Astrocyte (in vitro differentiated cells and primary cell): ENCODE measurements around the gene LHPP. TPM values are rescaled to one million over a fixed set of nuclear protein-coding genes. Genes with fewer than 3 reads are reported as not detected.

ENCODE experiments used
- DNase-seq: peaks from one replicate; pipeline ENCODE4 v3.0.0-alpha.2; 2010; ENCODE audit warnings: low read depth
- FAIRE-seq: peaks from 2 replicates; lab custom pipeline; 2011; peaks lifted over from hg19 to GRCh38; lab: Jason Lieb, UNC
- H2AFZ ChIP-seq: 2 replicates; pipeline ENCODE4 v1.6.0; 2012; ENCODE audit warnings: low read depth, low read length, inconsistent platforms
- H3K27ac ChIP-seq: 2 replicates; pipeline ENCODE4 v1.5.1; 2011; ENCODE audit warnings: low read depth, low read length, inconsistent platforms
- H3K27me3 ChIP-seq: 2 replicates; pipeline ENCODE4 v1.6.0; 2011; ENCODE audit warnings: low read length, inconsistent platforms; ENCODE audit not compliant: insufficient read depth
- H3K36me3 ChIP-seq: 2 replicates; pipeline ENCODE4 v1.5.1; 2011; ENCODE audit warnings: low read length, inconsistent platforms; ENCODE audit not compliant: insufficient read depth
- H3K4me1 ChIP-seq: 2 replicates; pipeline ENCODE4 v1.5.1; 2011; ENCODE audit warnings: low read length, inconsistent platforms; ENCODE audit not compliant: insufficient read depth
- H3K4me2 ChIP-seq: 2 replicates; pipeline ENCODE4 v1.6.0; 2012; ENCODE audit warnings: low read length, inconsistent platforms
- H3K4me3 ChIP-seq: 2 replicates; pipeline ENCODE4 v1.5.1; 2011; ENCODE audit warnings: low read depth, mild to moderate bottlenecking, low read length, inconsistent platforms; ENCODE audit not compliant: insufficient read depth
- H3K79me2 ChIP-seq: 2 replicates; pipeline ENCODE4 v1.6.0; 2012; ENCODE audit warnings: mild to moderate bottlenecking, low read length, inconsistent platforms; ENCODE audit not compliant: insufficient read depth
- H3K9ac ChIP-seq: 2 replicates; pipeline ENCODE4 v1.6.0; 2012; ENCODE audit warnings: mild to moderate bottlenecking, low read length, inconsistent platforms
- H3K9me3 ChIP-seq: 2 replicates; pipeline ENCODE4 v1.5.1; 2012; ENCODE audit warnings: low read depth, mild to moderate bottlenecking, low read length, inconsistent platforms; ENCODE audit not compliant: insufficient read depth
- H4K20me1 ChIP-seq: 2 replicates; pipeline ENCODE4 v1.6.0; 2012; ENCODE audit warnings: low read length, inconsistent platforms; ENCODE audit not compliant: insufficient read depth
- H3K27ac Mint-ChIP-seq: one replicate; pipeline ENCODE4 v1.8.0; 2021; ENCODE audit warnings: mild to moderate bottlenecking, mixed read lengths; ENCODE audit not compliant: unreplicated experiment
- H3K27me3 Mint-ChIP-seq: one replicate; pipeline ENCODE4 v1.8.0; 2021; ENCODE audit warnings: low read depth, mixed read lengths; ENCODE audit not compliant: unreplicated experiment
- H3K36me3 Mint-ChIP-seq: one replicate; pipeline ENCODE4 v1.8.0; 2021; ENCODE audit warnings: low read depth, mixed read lengths; ENCODE audit not compliant: unreplicated experiment
- H3K4me1 Mint-ChIP-seq: one replicate; pipeline ENCODE4 v1.8.0; 2021; ENCODE audit warnings: low read depth, mixed read lengths; ENCODE audit not compliant: unreplicated experiment
- H3K4me3 Mint-ChIP-seq: one replicate; pipeline ENCODE4 v1.8.0; 2021; ENCODE audit warnings: mild to moderate bottlenecking, moderate library complexity, mixed read lengths; ENCODE audit not compliant: unreplicated experiment
- H3K9me3 Mint-ChIP-seq: one replicate; pipeline ENCODE4 v1.8.0; 2021; ENCODE audit warnings: mild to moderate bottlenecking, mixed read lengths; ENCODE audit not compliant: unreplicated experiment
- EZH2 ChIP-seq: IDR thresholded peaks from 2 replicates; pipeline ENCODE4 v1.6.1; 2012; ENCODE audit warnings: mild to moderate bottlenecking, low read length, inconsistent platforms; ENCODE audit not compliant: insufficient read depth
- total RNA-seq: library from RNA; stranded (reverse); gene quantifications from 2 replicates; pipeline ENCODE4 v1.2.1, GENCODE V29; 2021
- TF ChIP-seq, protein P1 (sequence below): IDR thresholded peaks from 2 replicates; pipeline ENCODE4 v1.5.1; 2011; ENCODE audit warnings: low read depth, mild to moderate bottlenecking, inconsistent platforms, low read length, moderate library complexity; ENCODE audit not compliant: insufficient read depth

Gene LHPP
- total RNA-seq, 1 donor from 2014 or later = 6.9 TPM

DNA sequence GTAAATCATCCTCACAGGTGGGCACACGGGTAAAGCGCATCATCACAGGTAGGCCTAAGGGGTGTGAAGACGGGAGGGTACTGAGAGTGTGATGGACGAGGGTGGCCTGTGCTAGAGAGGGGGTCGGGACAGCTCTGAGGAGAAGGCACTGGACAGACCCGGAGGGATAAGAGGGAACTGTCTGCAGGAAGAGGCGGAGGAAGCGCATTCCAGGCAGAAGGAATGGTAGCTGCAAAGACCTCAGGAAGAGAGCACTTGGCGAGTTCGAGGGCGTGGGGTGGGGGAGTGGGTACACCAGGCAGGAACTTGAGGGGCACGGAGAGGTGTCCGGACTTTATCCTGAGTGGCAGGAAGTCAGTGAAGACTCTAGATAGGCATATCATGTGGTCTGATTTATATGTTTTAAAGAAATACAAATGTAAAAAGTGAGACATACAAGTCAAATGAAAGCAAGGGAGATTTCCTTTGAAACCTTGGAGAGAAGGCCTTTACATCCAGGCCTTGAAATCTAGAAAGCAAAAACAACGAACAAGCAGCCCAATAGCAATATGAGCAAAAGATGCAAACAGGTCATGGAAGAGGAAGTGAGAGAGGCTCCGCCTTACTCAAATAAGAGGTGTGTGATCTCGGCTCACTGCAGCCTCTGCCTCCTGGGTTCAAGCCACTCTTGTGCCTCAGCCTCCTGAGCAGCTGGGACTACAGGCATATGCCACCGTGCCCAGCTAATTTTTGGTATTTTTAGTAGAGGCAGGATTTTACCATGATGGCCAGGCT lies 3.6 kb downstream of the LHPP start:
- Histone ChIP-seq H3K27ac (no peak overlapping the region), H3K79me2 (no peaks in the 10 kb centered on the region), H3K4me2 (no peak overlapping the region), H3K4me1 (peaks cover 4% of the 10 kb centered on the region), H3K4me3 (no peak overlapping the region), H3K36me3 (no peaks in the 10 kb centered on the region), H4K20me1 (peaks cover 13% of the 10 kb centered on the region), H3K9ac (no peak overlapping the region), H2AFZ (no peak overlapping the region), H3K9me3 (no peaks in the 10 kb centered on the region), H3K27me3 (no peaks in the 10 kb centered on the region)
- no peak overlapping the region for H3K4me3 Mint-ChIP-seq
- H3K27ac Mint-ChIP-seq = no peak overlapping the region
- FAIRE-seq = no peak
- H3K4me1 Mint-ChIP-seq = peaks cover 3% of the 10 kb centered on the region
- peaks cover 1% of the 10 kb centered on the region for H3K27me3 Mint-ChIP-seq
- peaks cover 2% of the 10 kb centered on the region for H3K36me3 Mint-ChIP-seq
- H3K9me3 Mint-ChIP-seq = no peaks in the 10 kb centered on the region
- TF ChIP-seq, protein P1, sequence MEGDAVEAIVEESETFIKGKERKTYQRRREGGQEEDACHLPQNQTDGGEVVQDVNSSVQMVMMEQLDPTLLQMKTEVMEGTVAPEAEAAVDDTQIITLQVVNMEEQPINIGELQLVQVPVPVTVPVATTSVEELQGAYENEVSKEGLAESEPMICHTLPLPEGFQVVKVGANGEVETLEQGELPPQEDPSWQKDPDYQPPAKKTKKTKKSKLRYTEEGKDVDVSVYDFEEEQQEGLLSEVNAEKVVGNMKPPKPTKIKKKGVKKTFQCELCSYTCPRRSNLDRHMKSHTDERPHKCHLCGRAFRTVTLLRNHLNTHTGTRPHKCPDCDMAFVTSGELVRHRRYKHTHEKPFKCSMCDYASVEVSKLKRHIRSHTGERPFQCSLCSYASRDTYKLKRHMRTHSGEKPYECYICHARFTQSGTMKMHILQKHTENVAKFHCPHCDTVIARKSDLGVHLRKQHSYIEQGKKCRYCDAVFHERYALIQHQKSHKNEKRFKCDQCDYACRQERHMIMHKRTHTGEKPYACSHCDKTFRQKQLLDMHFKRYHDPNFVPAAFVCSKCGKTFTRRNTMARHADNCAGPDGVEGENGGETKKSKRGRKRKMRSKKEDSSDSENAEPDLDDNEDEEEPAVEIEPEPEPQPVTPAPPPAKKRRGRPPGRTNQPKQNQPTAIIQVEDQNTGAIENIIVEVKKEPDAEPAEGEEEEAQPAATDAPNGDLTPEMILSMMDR = no peak
- no peak for TF ChIP-seq EZH2
- no peak for DNase-seq

DNA sequence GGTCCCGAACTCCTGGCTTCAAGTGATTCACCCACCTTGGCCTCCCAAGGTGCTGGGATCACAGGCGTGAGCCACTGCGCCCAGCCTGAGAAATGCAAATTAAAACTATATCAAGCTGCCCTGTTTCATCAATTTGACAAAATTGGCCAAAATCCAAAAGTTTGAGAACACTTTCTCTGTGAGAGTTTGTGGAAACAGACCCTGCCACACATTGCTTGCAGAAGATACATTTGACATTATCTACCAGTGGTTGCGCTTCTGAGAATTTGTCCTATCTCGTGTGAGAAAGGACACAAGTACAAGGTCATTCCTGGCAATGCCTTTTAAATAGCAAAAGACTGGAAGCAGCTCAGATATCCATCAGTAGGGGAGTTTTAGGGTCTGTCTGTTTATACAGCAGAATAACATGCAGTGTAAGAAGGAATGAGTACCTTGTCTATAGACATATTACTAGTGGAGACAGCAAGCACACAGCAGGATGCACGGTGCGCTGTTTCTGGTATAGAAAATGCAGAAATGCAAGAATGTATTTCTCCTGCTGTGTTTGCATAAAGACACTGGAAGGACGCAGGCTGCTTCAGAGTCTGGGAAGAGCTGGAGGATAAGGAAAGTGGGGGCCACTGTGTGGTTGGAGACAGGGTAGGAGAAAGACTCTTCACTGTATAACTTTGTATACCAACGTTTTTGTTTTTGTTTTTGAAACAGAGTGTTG lies 4.3 kb downstream of the LHPP start:
- no peak for FAIRE-seq
- Mint-ChIP-seq H3K4me3 (no peak overlapping the region), H3K4me1 (peaks cover 3% of the 10 kb centered on the region)

More for the DNA sequence above, 4.3 kb downstream of the LHPP start:
- Mint-ChIP-seq H3K36me3 (peaks cover 2% of the 10 kb centered on the region), H3K9me3 (no peaks in the 10 kb centered on the region), H3K27me3 (peaks cover 1% of the 10 kb centered on the region), H3K27ac (no peak overlapping the region)
- H3K4me3 ChIP-seq = no peak overlapping the region
- H3K4me1 ChIP-seq = peaks cover 4% of the 10 kb centered on the region
- H3K9me3 ChIP-seq = no peaks in the 10 kb centered on the region
- no peaks in the 10 kb centered on the region for H3K79me2 ChIP-seq
- TF ChIP-seq EZH2 = no peak
- TF ChIP-seq, protein P1 = no peak
- H3K36me3 ChIP-seq = no peaks in the 10 kb centered on the region
- no peak overlapping the region for H2AFZ ChIP-seq
- H3K27me3 ChIP-seq = no peaks in the 10 kb centered on the region
- no peak for DNase-seq
- H4K20me1 ChIP-seq = peaks cover 19% of the 10 kb centered on the region
- no peak overlapping the region for H3K4me2 ChIP-seq
- H3K27ac ChIP-seq = no peak overlapping the region
- H3K9ac ChIP-seq = no peak overlapping the region
